NB4 (cell line): ENCODE results near the gene CTU2.

Source experiments
- CTCF ChIP-seq: IDR thresholded peaks from one replicate; pipeline ENCODE4 v1.5.1; 2012; ENCODE audit warnings: low read depth, low read length
- MYC ChIP-seq: IDR thresholded peaks from 2 replicates; pipeline ENCODE4 v1.6.1; 2011; ENCODE audit warnings: low read depth, low read length
- POLR2A ChIP-seq: IDR thresholded peaks from 2 replicates; pipeline ENCODE4 v1.6.1; 2011; ENCODE audit warnings: mild to moderate bottlenecking; ENCODE audit not compliant: insufficient read length; ENCODE audit errors: extremely low read depth
- TF ChIP-seq, protein P1 (sequence below): IDR thresholded peaks from 2 replicates; pipeline ENCODE4 v1.6.1; 2011; ENCODE audit warnings: low read depth, low read length

DNA sequence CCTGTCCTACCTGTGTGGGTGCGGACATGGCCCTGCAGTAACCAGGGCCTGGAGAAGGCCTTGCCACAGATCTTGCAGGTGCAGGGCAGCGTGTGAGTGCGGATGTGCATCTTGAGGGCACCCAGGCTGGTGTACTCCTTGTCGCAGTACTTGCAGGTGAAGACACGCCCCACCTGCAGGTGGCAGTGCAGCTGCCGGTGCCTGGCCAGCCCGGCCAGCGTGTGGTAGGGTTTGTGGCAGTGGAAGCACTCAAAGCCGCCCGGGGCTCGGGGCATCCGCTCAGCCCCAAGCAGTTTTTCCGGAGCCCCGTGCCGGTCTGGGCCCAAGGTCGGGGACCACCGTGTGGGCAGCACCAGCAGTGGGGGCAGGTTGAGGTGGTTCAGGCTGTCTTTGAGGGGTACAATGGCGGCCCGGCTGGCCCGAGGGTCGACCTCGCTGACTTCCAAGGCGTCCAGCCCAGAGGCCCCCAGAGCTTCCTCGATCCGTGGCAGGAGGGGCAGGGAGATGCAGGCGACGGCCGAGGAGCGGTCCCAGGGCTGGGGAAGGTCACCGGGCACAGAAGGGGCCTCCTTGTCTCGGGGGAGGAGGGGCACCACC lies 25.1 kb upstream of the CTU2 start:
- TF ChIP-seq CTCF (peak; percentile 47), POLR2A (no peak), MYC (no peak)
- TF ChIP-seq, protein P1, sequence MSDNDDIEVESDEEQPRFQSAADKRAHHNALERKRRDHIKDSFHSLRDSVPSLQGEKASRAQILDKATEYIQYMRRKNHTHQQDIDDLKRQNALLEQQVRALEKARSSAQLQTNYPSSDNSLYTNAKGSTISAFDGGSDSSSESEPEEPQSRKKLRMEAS: no peak
